IPS-20b (cell line): ENCODE results near the gene XRCC1.
"Not testable (repeated sequence)": the region's sequence is repeated elsewhere in the genome, so short reads cannot be mapped to it uniquely, and the experiment has no call there.

Source experiments
- H3K27ac ChIP-seq: one replicate; pipeline ENCODE4 v1.5.1; 2013; ENCODE audit warnings: low read length
- H3K27me3 ChIP-seq: 2 replicates; pipeline ENCODE4 v1.6.1; 2013; ENCODE audit warnings: mild to moderate bottlenecking, low read length, inconsistent platforms; ENCODE audit not compliant: insufficient read depth
- H3K36me3 ChIP-seq: 2 replicates; pipeline ENCODE4 v1.6.1; 2013; ENCODE audit warnings: low read depth, mild to moderate bottlenecking, inconsistent platforms, low read length, moderate library complexity; ENCODE audit not compliant: insufficient read depth
- H3K4me1 ChIP-seq: 2 replicates; pipeline ENCODE4 v1.6.1; 2013; ENCODE audit warnings: mild to moderate bottlenecking, control low read depth, inconsistent platforms, low read length, moderate library complexity; ENCODE audit not compliant: insufficient read depth
- H3K4me3 ChIP-seq: 2 replicates; pipeline ENCODE4 v1.5.1; 2013; ENCODE audit warnings: mild to moderate bottlenecking, low read length, inconsistent platforms
- H3K9ac ChIP-seq: 2 replicates; pipeline ENCODE4 v1.6.1; 2013; ENCODE audit warnings: low read depth, mild to moderate bottlenecking, inconsistent platforms, low read length, moderate library complexity
- H3K9me3 ChIP-seq: 2 replicates; pipeline ENCODE4 v1.6.1; 2013; ENCODE audit warnings: mild to moderate bottlenecking, low read depth, low read length, inconsistent platforms; ENCODE audit not compliant: insufficient read depth

Gene XRCC1

GRCh38 chr19:43589678-43590077 lies 14.4 kb upstream of the XRCC1 start:
- no peaks in the 10 kb centered on the region for H3K4me1 ChIP-seq
- H3K27ac ChIP-seq = no peak overlapping the region
- H3K9me3 ChIP-seq = no peaks in the 10 kb centered on the region
- no peaks in the 10 kb centered on the region for H3K27me3 ChIP-seq
- no peak overlapping the region for H3K4me3 ChIP-seq
- H3K9ac ChIP-seq = no peak overlapping the region
- peaks cover 39% of the 10 kb centered on the region for H3K36me3 ChIP-seq

- Histone ChIP-seq H3K4me1 (no peaks in the 10 kb centered on the region), H3K36me3 (peaks cover 38% of the 10 kb centered on the region), H3K4me3 (no peak overlapping the region), H3K27me3 (no peaks in the 10 kb centered on the region), H3K27ac (no peak overlapping the region), H3K9ac (no peak overlapping the region), H3K9me3 (no peaks in the 10 kb centered on the region)
Observed at GRCh38 chr19:43589277-43589676, 13.9 kb upstream of the XRCC1 start.

- H3K9ac ChIP-seq, H3K4me3 ChIP-seq, H3K4me1 ChIP-seq, H3K27ac ChIP-seq, H3K9me3 ChIP-seq, H3K27me3 ChIP-seq: not testable (repeated sequence)
- peaks cover 21% of the 10 kb centered on the region; the same call in 1 of the 2 replicates for H3K36me3 ChIP-seq
Observed at GRCh38 chr19:43587029-43587428, 11.7 kb upstream of the XRCC1 start.

DNA sequence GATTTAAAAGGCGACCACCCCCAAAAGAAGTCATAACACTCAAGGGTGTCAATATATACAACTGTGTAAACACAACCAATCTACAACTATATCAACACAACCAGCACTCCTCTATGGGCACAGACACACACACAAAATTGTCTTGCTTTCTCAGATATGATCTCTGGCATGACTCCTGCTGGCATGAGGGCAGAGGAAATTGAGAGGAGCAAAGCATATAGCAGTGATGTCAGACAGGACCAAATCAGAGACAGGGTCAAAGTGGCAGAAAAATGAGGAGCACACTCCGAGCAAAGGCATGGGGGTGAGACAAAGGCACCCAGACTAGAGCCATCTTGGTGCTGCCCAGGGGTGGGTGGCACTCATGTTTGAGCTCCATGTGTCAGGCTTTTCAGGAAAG lies 11.0 kb upstream of the XRCC1 start:
- Histone ChIP-seq H3K27me3 (no peaks in the 10 kb centered on the region), H3K27ac (no peak overlapping the region), H3K36me3 (peaks cover 20% of the 10 kb centered on the region; the same call in 1 of the 2 replicates), H3K9me3 (no peaks in the 10 kb centered on the region), H3K4me1 (no peaks in the 10 kb centered on the region), H3K9ac (no peak overlapping the region), H3K4me3 (no peak overlapping the region)

GRCh38 chr19:43584484-43584883 lies 9.2 kb upstream of the XRCC1 start:
- H3K27ac ChIP-seq = no peak overlapping the region
- H3K36me3 ChIP-seq = peaks cover 6% of the 10 kb centered on the region; the same call in 1 of the 2 replicates
- no peaks in the 10 kb centered on the region for H3K9me3 ChIP-seq
- H3K4me3 ChIP-seq = no peak overlapping the region
- no peaks in the 10 kb centered on the region for H3K27me3 ChIP-seq
- H3K9ac ChIP-seq = no peak overlapping the region
- H3K4me1 ChIP-seq = no peaks in the 10 kb centered on the region; the same call in 1 of the 2 replicates

- Histone ChIP-seq H3K4me3 (no peak overlapping the region), H3K4me1 (no peaks in the 10 kb centered on the region; the same call in 1 of the 2 replicates), H3K36me3 (peaks cover 6% of the 10 kb centered on the region; the same call in 1 of the 2 replicates), H3K27ac (no peak overlapping the region), H3K27me3 (no peaks in the 10 kb centered on the region), H3K9me3 (no peaks in the 10 kb centered on the region), H3K9ac (no peak overlapping the region)
Observed at GRCh38 chr19:43582495-43582894, 7.2 kb upstream of the XRCC1 start.

DNA sequence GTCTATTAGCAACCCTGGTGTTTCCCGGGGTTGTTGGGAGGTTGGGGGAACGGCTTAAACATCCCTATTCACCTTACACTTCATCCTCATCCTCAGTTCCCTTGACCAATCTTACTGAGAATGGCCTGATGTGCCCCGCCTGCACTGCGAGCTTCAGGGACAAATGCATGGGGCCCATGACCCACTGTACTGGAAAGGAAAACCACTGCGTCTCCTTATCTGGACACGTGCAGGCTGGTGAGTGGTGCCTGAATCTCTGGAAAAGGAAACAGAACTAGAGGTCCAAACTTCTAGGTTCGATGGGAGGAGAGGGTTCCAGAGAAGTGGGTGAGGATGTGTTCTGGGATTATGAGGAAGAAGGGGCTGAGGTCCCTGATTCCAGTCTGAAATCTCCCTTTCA lies 6.1 kb upstream of the XRCC1 start:
- Histone ChIP-seq H3K9ac (peak overlapping the region; percentile 93; the same call in 1 of the 2 replicates), H3K9me3 (no peaks in the 10 kb centered on the region), H3K27me3 (no peaks in the 10 kb centered on the region), H3K27ac (no peak overlapping the region), H3K4me3 (peak overlapping the region; percentile 81; the same call in 1 of the 2 replicates), H3K36me3 (peaks cover 3% of the 10 kb centered on the region; the same call in 1 of the 2 replicates), H3K4me1 (no peaks in the 10 kb centered on the region; the same call in 1 of the 2 replicates)

DNA sequence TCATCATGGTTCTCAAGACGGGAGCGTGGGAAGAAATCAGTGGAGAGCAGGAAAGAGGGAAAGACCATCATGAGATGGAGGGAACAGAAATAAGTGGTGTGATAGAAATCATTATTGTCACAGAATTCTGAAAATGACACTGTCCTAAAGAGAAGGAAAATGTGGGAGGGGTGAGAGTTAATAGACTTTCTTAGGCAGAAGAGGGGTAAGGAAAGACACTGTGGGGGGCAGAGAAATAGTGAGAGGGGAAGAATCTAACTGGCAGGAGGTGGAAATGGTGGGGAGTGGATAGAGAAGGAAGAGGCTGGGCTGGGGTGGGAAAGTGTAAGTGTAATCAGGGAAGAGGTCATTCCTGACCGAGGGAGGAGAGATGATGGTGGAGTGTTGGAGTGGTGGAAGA lies 3.5 kb upstream of the XRCC1 start:
- no peaks in the 10 kb centered on the region for H3K27me3 ChIP-seq
- no peaks in the 10 kb centered on the region for H3K9me3 ChIP-seq
- H3K27ac ChIP-seq = no peak overlapping the region
- H3K4me3 ChIP-seq = no peak overlapping the region
- no peaks in the 10 kb centered on the region for H3K36me3 ChIP-seq
- peaks cover 3% of the 10 kb centered on the region; the same call in 1 of the 2 replicates for H3K4me1 ChIP-seq
- no peak overlapping the region for H3K9ac ChIP-seq

DNA sequence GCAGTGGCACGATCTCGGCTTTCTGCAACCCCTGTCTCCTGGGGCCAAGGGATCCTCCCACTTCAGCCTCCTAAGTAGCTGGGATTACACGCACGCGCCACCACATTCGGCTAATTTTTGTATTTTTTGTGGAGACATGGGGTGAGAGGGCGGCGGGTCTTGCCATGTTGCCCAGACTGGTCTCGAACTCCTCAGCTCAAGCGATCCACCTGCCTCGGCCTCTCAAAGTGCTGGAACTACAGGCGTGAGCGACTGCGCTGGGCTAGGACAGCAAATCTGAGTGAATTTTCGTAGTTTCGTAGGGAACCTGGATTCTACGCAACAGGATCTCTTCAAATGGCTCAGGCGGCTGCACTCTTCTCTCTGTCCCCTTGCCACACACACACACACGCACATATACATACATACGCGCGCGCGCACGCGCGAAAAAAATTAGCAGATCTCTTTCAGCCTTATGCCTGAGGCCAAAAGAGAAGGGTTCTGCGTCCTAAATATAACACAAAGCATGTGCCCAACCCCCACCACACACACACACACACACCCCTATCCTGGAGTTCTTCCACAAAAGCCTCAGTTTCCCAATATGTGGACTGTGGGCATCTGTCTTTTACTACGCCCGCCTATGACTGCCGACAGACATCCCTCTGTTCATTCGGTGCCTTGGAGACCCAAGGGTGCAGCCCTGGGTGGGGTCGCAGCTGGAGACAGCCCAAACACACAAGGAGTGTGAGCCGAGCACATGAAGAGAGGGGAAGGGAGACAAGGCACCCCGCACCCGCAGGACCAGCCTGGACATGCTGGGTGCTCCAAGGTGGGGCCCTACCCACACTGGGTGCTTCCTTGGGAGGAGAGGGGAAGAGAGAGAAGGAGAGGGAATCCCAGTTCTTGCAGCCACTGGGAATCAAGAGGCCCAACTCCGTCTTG lies 890 bp upstream of the XRCC1 start:
- Histone ChIP-seq H3K9ac (peak overlapping the region; percentile 79; the same call in 1 of the 2 replicates), H3K4me3 (peak overlapping the region; percentile 100), H3K27me3 (no peaks in the 10 kb centered on the region), H3K4me1 (peaks cover 3% of the 10 kb centered on the region; the same call in 1 of the 2 replicates), H3K9me3 (no peaks in the 10 kb centered on the region), H3K27ac (peak overlapping the region; percentile 79), H3K36me3 (0 out of 2 replicates have a peak, but pooled peaks cover 11% of the 10 kb centered on the region)

- Histone ChIP-seq H3K4me1 (peaks cover 9% of the 10 kb centered on the region), H3K4me3 (peak overlapping the region; percentile 100), H3K36me3 (0 out of 2 replicates have a peak, but pooled peaks cover 11% of the 10 kb centered on the region), H3K9me3 (no peaks in the 10 kb centered on the region), H3K27me3 (no peaks in the 10 kb centered on the region), H3K9ac (peak overlapping the region; percentile 98), H3K27ac (no peak overlapping the region)
Observed at GRCh38 chr19:43574424-43575155, 737 bp downstream of the XRCC1 start.

- H3K27ac ChIP-seq = no peak overlapping the region
- 0 out of 2 replicates have a peak, but pooled peaks cover 11% of the 10 kb centered on the region for H3K36me3 ChIP-seq
Observed at GRCh38 chr19:43572171-43572588, 3.1 kb downstream of the XRCC1 start.

More at GRCh38 chr19:43572171-43572588, 3.1 kb downstream of the XRCC1 start:
- peaks cover 9% of the 10 kb centered on the region for H3K4me1 ChIP-seq
- no peak overlapping the region for H3K4me3 ChIP-seq
- no peaks in the 10 kb centered on the region for H3K9me3 ChIP-seq
- H3K27me3 ChIP-seq = no peaks in the 10 kb centered on the region
- no peak overlapping the region for H3K9ac ChIP-seq
